HEK293T (cell line): Measurements from ENCODE around the gene SRPX2.

Experiments
- BHLHE40 ChIP-seq: fragments of 450-650 bp; IDR thresholded peaks from 2 replicates; pipeline ENCODE4 v1.6.1; 2016; ENCODE audit warnings: mild to moderate bottlenecking, moderate library complexity, borderline replicate concordance
- CTBP1 ChIP-seq: fragments of 450-650 bp; IDR thresholded peaks from 2 replicates; pipeline ENCODE4 v1.6.1; 2016; ENCODE audit warnings: borderline replicate concordance
- FOXK2 ChIP-seq: fragments of 450-650 bp; IDR thresholded peaks from 2 replicates; pipeline ENCODE4 v1.6.1; 2016; ENCODE audit warnings: mild to moderate bottlenecking
- HDGF ChIP-seq: fragments of 450-650 bp; IDR thresholded peaks from 2 replicates; pipeline ENCODE4 v1.6.1; 2017; ENCODE audit warnings: antibody characterized with exemption, borderline replicate concordance
- SP1 ChIP-seq: fragments of 450-650 bp; IDR thresholded peaks from 2 replicates; pipeline ENCODE4 v1.6.1; 2017
- SUZ12 ChIP-seq: fragments of 450-650 bp; IDR thresholded peaks from 2 replicates; pipeline ENCODE4 v1.6.1; 2016; ENCODE audit warnings: mild to moderate bottlenecking
- ZNF384 ChIP-seq: fragments of 450-650 bp; IDR thresholded peaks from 2 replicates; pipeline ENCODE4 v1.6.1; 2016

- TF ChIP-seq BHLHE40 (no peak), HDGF (no peak), SUZ12 (no peak), FOXK2 (no peak), CTBP1 (no peak), SP1 (no peak), ZNF384 (no peak)
Measured at GRCh38 chrX:100695991-100696390, 52.0 kb downstream of the SRPX2 start.
